GM18909 (cell line): ENCODE measurements around the gene MRPL42.
"Not testable (repeated sequence)": the region's sequence is repeated elsewhere in the genome, so short reads cannot be mapped to it uniquely, and the experiment has no call there.

Experiments
- ATAC-seq: cut with Tn5 transposase; IDR thresholded peaks from one replicate; pipeline ENCODE4 v1.9.1; 2021; ENCODE audit warnings: mild to moderate bottlenecking; ENCODE audit not compliant: unreplicated experiment, poor library complexity

Gene MRPL42

DNA sequence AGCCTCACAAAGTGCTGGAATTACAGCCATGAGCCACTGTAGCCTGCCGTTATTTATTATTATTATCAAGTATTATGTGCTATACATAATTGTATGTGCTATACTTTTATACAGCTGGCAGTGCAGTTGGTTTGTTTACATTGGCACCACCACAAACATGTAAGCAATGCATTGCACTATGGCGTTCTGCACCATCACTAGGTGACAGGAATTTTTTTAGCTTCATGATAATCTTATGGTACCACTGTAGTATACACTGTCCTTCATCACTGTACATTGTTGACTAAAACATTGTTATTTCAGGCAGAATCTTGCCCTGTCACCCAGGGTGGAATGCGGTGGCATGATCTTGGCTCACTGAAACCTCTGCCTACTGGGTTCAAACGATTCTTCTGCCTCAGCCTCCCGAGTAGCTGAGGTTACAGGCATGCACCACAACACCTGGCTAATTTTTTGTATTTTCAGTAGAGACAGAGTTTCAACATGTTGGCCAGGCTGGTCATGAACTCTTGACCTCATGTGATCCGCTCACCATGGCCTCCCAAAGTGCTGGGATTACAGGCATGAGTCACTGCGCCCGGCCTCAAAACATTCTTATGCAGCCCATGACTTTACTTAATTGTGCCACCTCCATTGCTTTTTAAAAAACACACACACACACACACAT lies 17.1 kb downstream of the MRPL42 start:
- ATAC-seq, result no peak

DNA sequence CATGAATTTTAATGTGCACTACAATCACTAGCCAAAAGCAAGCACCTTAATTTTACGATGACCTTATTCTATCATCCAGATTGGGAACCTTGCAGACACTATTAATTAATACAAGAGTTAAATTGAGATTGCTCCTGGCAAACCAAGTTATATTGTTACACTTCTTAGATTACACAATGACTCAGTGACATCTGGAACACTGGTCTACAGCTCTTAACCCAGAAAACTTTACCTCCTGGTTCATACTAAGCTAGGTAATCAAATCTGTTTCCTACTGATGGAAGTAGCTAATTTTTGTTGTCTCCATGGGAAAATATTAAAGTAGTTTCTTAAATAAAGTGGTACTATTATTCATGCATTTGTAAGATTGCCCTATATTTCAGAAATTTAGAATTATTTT lies 25.5 kb downstream of the MRPL42 start:
- ATAC-seq, result not testable (repeated sequence)

DNA sequence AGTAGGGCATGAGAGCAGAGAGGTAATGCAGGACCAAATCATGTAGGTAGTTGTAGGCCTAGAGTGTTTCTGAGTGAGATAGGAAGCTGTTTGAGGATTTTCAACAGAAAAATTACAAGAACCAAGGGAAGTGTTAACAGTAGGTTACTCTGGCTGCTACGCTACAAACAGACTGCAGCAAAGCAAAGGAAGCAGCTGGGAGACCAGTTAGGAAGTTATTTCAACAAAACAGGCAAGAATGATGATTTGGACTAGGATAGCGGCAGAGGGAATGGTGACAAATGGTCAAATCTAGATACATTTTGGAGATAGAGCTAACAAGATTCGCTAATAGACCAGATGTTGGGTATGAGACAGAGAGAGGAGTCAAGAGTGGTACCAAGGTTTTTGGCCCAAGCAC lies 26.8 kb downstream of the MRPL42 start:
- no peak for ATAC-seq

DNA sequence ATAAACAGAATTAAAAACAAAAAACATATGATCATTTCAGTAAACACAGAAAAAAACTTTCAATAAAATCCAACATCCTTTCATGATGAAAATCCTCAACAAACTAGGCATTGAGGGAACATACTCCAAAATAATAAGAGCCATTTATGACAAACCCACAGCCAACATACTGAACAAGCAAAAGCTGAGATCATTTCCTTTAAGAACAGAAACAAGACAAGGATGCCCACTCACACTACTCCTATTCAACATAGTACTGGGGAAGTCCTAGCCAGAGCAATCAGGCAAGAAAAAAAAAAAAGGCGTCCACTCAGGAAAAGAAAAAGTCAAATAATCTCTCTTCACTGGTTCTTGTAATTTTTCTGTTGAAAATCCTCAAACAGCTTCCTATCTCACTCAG lies 30.1 kb downstream of the MRPL42 start:
- ATAC-seq, result no peak

DNA sequence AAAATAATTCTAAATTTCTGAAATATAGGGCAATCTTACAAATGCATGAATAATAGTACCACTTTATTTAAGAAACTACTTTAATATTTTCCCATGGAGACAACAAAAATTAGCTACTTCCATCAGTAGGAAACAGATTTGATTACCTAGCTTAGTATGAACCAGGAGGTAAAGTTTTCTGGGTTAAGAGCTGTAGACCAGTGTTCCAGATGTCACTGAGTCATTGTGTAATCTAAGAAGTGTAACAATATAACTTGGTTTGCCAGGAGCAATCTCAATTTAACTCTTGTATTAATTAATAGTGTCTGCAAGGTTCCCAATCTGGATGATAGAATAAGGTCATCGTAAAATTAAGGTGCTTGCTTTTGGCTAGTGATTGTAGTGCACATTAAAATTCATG lies 31.5 kb downstream of the MRPL42 start:
- ATAC-seq, result not testable (repeated sequence)

DNA sequence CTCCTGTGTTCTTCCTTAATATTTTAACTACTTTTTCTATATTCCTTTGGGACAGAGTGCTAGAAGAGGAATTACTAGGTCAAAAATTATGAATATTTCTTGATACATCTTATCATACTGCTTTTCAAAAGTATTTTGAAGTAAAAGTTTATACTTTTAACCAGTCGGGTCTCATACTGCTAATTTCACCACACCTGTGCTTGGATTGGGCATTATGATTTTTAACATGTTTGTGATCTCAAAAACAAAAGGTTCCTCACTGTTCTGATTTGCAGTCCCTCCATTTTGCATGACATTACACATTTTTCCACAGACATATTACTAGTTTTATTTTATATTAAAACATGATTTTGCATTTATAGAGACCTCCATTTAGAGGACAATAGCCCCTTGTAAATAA lies 32.9 kb downstream of the MRPL42 start:
- no peak for ATAC-seq

DNA sequence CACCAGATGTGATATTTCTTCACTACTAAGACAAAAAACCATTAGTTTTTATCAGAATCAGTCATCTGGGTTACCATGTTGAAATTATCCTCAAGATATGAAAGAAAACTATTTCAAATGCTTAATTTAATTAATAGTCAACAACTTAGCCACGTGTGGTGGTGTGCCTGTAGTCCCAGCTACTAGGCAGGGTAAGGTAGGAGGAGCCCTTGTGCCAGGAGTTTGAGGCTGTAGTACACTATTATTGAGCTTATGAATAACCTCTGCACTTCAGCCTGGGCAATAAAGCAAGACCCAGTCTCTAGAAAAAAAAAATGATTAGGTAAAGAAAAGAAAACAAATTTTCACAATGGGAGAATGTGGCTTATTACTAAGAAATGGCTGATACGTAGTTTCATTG lies 33.4 kb downstream of the MRPL42 start:
- no peak for ATAC-seq

DNA sequence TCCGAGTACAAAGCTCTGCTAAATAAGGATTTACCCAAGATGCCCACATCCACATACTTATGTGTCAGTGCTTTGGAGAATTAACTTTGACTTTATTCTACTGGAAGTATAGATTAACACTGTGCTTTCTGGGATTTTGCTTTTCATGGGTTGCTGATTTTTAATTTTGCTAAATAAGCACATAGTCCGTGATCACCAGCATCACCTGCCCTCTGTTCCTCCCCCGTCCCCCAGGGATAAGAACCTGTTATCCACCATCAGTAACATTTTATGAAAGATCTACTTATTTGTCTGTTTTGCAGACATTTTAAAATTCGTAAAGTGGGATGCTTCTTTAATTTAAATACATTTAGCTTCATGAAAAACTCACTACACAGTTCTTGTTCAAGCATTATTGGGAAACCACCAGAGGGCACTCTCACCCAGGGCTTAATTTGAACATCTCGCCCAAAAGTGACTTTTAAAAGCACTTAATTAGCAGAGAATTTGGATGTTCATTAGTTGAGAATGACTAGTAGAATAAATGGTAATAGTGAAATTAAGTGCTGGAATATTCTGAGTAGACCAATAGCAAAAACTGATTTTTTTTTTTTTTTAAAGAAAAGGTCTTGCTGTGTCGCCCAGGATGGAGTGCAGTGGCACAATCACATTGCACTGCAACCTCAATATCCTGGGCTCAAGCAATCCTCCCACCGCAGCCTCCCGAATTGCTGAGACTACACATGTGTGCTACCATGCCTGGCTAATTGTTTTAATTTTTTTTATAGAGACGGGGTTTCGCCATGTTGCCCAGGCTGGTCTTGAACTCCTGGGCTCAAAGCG lies 35.7 kb downstream of the MRPL42 start:
- ATAC-seq, result no peak

DNA sequence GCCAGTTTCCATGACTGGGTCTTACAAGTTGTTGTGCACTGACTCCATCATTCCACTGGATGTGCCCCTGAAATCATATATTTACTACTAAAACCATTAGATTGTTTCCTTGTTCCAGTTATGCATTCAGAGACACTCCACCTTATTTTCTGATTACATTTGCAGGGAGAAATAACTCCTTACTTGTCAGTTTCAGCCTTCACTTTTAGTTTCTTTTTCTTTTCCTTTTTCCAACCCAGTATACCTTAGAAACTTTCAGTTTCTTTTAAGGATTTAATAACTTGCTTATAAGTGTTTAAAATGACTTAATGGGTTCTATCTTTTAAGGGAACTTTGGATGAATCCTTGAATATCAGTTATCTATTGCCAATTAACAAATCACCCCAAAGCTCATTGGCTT lies 39.9 kb downstream of the MRPL42 start:
- no peak for ATAC-seq

DNA sequence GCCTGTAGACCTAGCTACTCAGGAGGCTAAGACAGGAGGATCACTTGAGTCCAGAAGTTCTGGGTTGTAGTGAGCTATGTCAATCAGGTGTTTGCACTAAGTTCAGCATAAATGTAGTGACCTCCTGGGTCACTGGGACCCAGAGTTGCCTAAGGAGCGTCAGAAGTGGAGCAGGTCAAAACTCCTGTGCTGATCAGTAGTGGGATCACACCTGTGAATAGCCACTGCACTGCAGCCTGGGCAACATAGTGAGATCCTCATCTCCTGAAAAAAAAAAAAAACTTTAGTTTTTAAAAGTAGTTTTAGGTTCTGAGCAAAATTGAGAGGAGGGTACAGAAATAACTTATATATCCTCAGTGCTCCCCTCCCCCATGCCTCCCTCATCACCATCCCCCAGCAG lies 42.2 kb downstream of the MRPL42 start:
- ATAC-seq, result no peak

DNA sequence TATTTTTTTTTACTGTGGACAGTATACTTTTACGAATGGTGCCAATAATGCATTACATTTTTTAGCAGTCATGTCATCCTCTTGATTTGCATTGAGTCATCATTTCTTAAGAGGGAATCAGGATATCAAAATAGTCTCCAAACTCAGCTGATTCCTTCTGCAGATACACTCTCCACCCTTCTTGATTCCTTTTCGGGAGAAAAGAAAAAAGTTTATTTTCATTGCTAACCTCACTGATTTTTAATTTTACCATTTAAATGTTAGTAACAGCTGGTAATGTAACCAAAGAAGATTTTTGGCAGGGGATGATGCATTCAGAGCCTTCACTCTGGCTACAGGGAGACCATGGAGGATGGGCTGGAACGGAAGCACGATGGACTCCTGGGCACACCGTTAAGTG lies 47.5 kb downstream of the MRPL42 start:
- ATAC-seq, result no peak

DNA sequence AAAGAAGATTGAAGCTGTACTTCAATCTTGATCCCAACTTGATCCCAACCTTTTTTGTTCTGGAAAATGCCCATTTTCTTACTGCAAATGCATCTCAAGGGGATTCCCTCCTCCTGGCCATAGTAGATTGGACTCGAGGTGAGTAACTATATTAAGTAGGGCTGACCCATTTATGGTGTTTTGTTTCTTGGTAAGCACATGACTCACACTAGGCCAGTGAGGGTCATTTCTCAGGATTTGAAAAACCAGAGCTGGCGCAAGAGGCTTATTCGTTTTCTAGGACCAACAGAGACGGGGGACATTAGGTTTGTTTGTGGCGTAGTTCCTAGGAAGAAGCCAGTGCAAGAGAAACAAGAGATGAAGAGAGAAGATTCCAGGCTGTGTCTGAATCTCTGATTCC lies 51.4 kb downstream of the MRPL42 start:
- ATAC-seq, result no peak

DNA sequence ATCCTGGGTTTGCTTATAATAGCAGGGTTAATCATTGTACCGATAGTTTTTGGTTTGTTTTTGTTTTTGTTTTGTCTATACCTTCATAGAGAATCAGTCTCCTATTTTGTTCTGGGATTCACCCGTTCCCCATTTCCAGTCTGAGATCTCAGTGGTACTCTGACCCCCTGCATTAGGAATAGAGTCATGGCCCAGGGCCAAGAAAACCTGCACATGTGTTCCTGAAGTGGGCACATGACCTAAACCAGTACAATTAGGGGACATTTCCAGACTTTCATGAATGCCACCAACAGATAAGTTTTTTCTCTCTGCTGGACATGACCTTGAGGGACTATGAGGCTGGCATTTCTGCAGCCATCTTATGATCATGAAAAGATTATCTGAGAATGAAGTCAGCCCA lies 52.5 kb downstream of the MRPL42 start:
- no peak for ATAC-seq

DNA sequence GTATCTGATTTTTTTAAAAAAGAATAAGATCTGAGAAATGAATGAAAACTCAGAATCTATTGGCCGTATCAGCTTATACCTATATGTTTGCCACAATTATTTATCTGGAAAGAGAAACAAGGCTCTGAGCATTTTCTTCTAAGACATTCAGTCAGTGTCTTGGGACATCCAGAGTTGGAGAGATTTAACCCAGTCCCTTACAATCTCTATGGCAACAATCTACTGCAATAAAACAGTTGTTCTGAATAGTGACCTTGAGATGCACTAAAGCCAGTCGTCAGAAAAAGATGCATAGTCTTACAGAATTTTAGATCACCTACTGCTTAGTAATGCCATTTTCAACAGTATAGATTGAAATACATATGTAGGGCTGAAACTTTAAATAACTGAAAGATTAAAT lies 53.1 kb downstream of the MRPL42 start:
- ATAC-seq, result no peak

DNA sequence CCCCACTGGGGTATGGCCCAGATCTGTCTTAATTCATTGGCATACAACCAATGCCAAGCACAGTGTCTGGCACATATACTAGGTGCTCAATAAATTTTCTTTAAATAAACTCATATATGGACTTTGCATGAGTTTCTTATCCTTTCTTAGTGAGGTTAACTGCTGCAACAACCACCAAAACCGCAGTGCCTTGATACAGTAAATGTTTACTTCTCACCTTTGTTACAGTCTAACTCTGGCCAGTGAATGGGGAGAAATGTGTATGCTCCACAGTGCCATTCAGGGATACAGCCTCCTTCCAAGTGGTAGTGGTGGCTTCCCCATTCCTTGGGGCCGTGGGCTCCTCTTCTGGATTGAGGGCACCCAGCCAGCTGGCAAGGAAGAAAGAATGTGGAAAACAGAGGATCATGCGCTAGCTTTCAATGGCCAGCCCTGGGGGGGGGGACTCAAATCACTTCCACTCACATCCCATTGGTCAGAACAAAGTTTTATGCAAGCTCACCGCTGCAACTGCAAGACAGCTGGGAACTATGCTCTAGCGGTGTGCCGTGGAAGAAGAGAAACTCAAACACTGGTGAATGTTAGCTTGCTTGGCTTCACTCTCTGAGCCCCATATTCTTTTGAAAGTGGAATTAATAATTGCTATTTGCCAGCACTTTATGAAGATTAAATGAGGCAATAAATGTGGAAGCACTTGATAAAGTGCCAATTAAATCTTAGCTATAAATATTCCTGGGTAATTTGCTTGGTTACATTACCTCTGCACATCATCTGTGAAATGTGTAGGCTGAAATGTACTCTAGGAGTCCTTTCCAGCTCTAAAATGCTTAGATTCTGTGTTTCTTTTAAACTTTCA lies 54.1 kb downstream of the MRPL42 start:
- ATAC-seq, result no peak

DNA sequence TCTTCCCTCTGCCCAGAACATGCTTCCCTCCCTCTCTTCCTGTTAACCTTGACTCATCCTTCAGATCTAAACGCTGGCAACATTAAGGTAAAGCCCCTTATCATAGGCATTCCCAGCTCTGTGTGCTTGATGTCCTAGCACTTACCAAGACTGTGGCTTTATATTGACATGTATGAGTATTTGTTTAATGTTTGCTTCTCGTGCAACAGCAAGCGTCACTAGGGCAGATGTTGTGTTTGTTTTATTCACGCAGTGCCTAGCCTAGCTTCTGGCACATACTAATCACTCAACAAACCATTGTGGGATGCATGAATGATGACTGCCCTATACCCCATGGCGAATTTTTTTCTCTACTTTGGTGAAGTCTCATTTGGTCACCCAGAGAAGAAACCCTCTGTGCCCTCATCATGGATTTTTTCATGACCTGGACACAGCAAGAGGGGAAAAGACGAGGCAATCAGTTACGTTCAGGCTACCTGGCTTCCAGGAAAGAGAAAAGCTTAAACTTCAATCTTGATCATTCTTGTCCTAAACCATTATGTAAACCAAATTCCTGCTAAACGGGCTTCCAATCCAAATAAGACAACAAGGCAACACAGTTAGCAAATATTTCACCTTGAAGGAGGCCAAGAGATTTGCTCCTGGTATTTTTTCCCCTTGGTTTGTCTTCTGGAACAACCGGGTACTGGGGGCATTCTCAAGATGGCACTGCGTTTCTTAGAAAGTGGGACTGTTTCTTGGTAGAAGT lies 57.2 kb downstream of the MRPL42 start:
- no peak for ATAC-seq

DNA sequence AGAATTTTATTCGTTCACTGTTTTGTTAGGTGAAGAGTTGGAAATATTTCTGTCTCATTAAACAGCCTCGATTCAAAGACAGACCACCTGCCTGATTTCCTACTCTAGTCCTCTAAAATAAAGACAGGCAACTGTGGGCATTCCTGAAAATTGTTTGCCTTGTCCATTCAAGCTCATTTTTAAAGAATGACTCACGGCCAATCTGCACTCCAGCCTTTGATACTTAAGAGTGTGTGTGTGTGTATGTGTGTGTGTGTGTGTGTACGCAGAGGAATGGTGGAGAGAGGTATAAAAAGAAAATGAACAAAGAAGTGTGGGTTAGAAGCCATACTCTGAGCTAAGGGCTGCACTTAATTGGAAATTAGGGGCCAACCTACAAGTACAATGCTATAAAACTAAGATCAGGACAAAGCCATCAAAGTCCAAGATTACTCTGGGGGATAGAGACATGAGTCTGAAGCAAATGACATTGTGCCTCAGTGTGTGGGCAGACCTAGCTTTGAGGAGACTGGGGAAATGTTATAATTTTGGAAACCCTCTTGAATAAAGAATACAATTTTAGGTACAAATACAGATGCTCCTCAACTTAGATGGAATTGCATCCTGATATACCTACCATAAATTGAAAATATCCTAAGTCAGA lies 59.6 kb downstream of the MRPL42 start:
- ATAC-seq, result no peak

DNA sequence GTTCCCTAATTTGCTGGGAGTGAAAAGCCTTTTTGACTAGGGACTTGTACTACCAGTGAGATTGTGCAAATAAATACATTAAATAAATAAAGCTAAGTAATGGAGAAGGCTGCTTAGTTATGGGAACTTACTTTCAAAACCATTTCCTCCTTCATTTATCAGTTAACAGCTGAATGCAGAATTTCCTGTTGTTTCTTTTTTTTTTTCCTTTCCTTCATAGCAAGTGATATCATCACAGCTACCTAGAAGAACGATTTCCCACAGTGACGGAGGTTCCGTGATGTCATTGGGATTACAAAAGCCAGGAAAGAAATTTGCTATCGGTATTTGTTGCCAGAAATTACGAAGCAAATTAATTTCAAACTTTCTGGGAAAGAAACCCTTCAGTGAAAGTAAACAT lies 63.0 kb downstream of the MRPL42 start:
- no peak for ATAC-seq

DNA sequence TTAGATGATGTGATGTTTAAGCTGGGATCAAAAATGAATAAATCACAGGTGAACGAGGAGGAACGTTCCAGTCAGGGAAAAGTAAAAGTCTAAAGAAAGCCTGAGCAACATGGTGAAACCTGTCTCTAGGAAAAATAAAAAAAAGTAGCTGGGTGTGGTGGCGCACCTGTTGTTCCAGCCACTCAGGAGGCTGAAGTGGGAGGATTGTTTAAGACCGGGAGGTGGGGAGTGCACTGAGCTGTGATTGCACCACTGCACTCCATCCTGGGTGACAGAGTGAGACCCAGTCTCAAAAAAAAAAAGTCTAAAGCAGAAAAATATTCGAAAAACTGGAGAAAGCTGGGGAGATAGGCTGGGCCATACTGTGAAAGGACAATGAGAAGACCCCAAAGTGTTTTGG lies 66.0 kb downstream of the MRPL42 start:
- ATAC-seq, result no peak
